GM12892 (cell line): ENCODE measurements around the gene ABHD14A.

Experiments
- POLR2A ChIP-seq: IDR thresholded peaks from 2 replicates; pipeline ENCODE4 v1.6.1; 2011; ENCODE audit warnings: low read depth, low read length, control low read depth
- POLR2AphosphoS5 ChIP-seq: IDR thresholded peaks from 2 replicates; pipeline ENCODE4 v1.6.1; 2011; ENCODE audit warnings: low read depth, low read length, control low read depth
- TAF1 ChIP-seq: IDR thresholded peaks from 2 replicates; pipeline ENCODE4 v1.6.1; 2011; ENCODE audit warnings: low read depth, mild to moderate bottlenecking, control low read depth, low read length, borderline replicate concordance

- TF ChIP-seq POLR2AphosphoS5 (no peak), POLR2A (no peak), TAF1 (no peak)
These were observed 3.5 kb upstream of the ABHD14A start for GRCh38 chr3:51971350-51971749.
